ENCODE data around the gene FBLN5. TPM values are rescaled to one million over a fixed set of nuclear protein-coding genes. Genes with fewer than 3 reads are reported as not detected.

FBLN5 gene
- 100 to 1,000 TPM; 161 to 185 (median 168) TPM for polyA plus RNA-seq (ENCODE audit: insufficient read length in 4 of 4)

- DNase-seq (ENCODE audit: low read depth in 4 of 4, low spot score in 3 of 4) = peak in 1 of 4 donors; percentile 59
These were observed at the start of gene FBLN5 for GRCh38 chr14:91947475-91948184. FBLN5 (minus strand) TSS chr14:91947694; CDS start chr14:91947229, 465 bp downstream.

GRCh38 chr14:91996948-91997371 is 49.5 kb upstream of the FBLN5 start:
- peak; percentile 37 to 49 (median 40) for DNase-seq (ENCODE audit: low read depth in 4 of 4, low spot score in 3 of 4)

GRCh38 chr14:91987192-91987591 is 39.7 kb upstream of the FBLN5 start:
- DNase-seq (ENCODE audit: low read depth in 4 of 4, low spot score in 3 of 4) = no peak

GRCh38 chr14:91985521-91986255 is 38.2 kb upstream of the FBLN5 start:
- no peak for DNase-seq (ENCODE audit: low read depth in 4 of 4, low spot score in 3 of 4)

GRCh38 chr14:91985008-91985407 is 37.5 kb upstream of the FBLN5 start:
- no peak for DNase-seq (ENCODE audit: low read depth in 4 of 4, low spot score in 3 of 4)

GRCh38 chr14:91983588-91983987 is 36.1 kb upstream of the FBLN5 start:
- DNase-seq (ENCODE audit: low read depth in 4 of 4, low spot score in 3 of 4) = no peak

- DNase-seq (ENCODE audit: low read depth in 4 of 4, low spot score in 3 of 4) = no peak
These were observed 32.7 kb upstream of the FBLN5 start for GRCh38 chr14:91980157-91980556.

- no peak for DNase-seq (ENCODE audit: low read depth in 4 of 4, low spot score in 3 of 4)
These were observed 30.4 kb upstream of the FBLN5 start for GRCh38 chr14:91977884-91978283.

GRCh38 chr14:91975763-91976162 is 28.3 kb upstream of the FBLN5 start:
- DNase-seq (ENCODE audit: low read depth in 4 of 4, low spot score in 3 of 4) = no peak

GRCh38 chr14:91971188-91971778 is 23.8 kb upstream of the FBLN5 start:
- DNase-seq (ENCODE audit: low read depth in 4 of 4, low spot score in 3 of 4) = no peak

- DNase-seq (ENCODE audit: low read depth in 4 of 4, low spot score in 3 of 4) = no peak
These were observed 20.8 kb upstream of the FBLN5 start for GRCh38 chr14:91968280-91968679.

GRCh38 chr14:91964724-91965123 is 17.2 kb upstream of the FBLN5 start:
- no peak for DNase-seq (ENCODE audit: low read depth in 4 of 4, low spot score in 3 of 4)

GRCh38 chr14:91964011-91964410 is 16.5 kb upstream of the FBLN5 start:
- no peak for DNase-seq (ENCODE audit: low read depth in 4 of 4, low spot score in 3 of 4)

- DNase-seq (ENCODE audit: low read depth in 4 of 4, low spot score in 3 of 4) = no peak
These were observed 16.0 kb upstream of the FBLN5 start for GRCh38 chr14:91963465-91963864.

GRCh38 chr14:91961297-91962220 is 14.1 kb upstream of the FBLN5 start:
- DNase-seq (ENCODE audit: low read depth in 4 of 4, low spot score in 3 of 4) = no peak

- DNase-seq (ENCODE audit: low read depth in 4 of 4, low spot score in 3 of 4) = no peak
These were observed 10.4 kb upstream of the FBLN5 start for GRCh38 chr14:91957876-91958313.

- no peak for DNase-seq (ENCODE audit: low read depth in 4 of 4, low spot score in 3 of 4)
These were observed 9.1 kb upstream of the FBLN5 start for GRCh38 chr14:91956616-91957015.

- no peak for DNase-seq (ENCODE audit: low read depth in 4 of 4, low spot score in 3 of 4)
These were observed 7.7 kb upstream of the FBLN5 start for GRCh38 chr14:91955168-91955567.

GRCh38 chr14:91953170-91953985 is 5.9 kb upstream of the FBLN5 start:
- DNase-seq (ENCODE audit: low read depth in 4 of 4, low spot score in 3 of 4) = no peak

Data from right renal pelvis (tissue), 4 donors.